Osteoblast (primary cell): ENCODE data around the gene ZEB2. TPM values are rescaled to one million over a fixed set of nuclear protein-coding genes. Genes with fewer than 3 reads are reported as not detected.

ENCODE experiments used
- DNase-seq: peaks from one replicate; pipeline ENCODE4 v3.0.0; 2011; ENCODE audit warnings: low spot score, mixed read lengths; ENCODE audit not compliant: insufficient read length; ENCODE audit errors: missing footprints
- H2AFZ ChIP-seq: 2 replicates; pipeline ENCODE4 v1.6.0; 2011; ENCODE audit warnings: mild to moderate bottlenecking, low read length
- H3K27ac ChIP-seq: 2 replicates; pipeline ENCODE4 v1.5.1; 2011; ENCODE audit warnings: mild to moderate bottlenecking, low read depth, low read length, moderate library complexity
- H3K27me3 ChIP-seq: 2 replicates; pipeline ENCODE4 v1.6.0; 2012; ENCODE audit warnings: mild to moderate bottlenecking, control low read depth, inconsistent platforms, low read length, moderate library complexity; ENCODE audit not compliant: insufficient read depth
- H3K36me3 ChIP-seq: 2 replicates; pipeline ENCODE4 v1.5.1; 2011; ENCODE audit warnings: mild to moderate bottlenecking, low read length, control low read depth, moderate library complexity; ENCODE audit not compliant: insufficient read depth
- H3K4me1 ChIP-seq: 2 replicates; pipeline ENCODE4 v1.5.1; 2011; ENCODE audit warnings: mild to moderate bottlenecking, low read length, control low read depth, moderate library complexity; ENCODE audit not compliant: insufficient read depth
- H3K4me2 ChIP-seq: 2 replicates; pipeline ENCODE4 v1.6.0; 2011; ENCODE audit warnings: mild to moderate bottlenecking, low read length; ENCODE audit not compliant: insufficient read depth
- H3K4me3 ChIP-seq: fragments of 200-600 bp; sonication (generic); 3 replicates; pipeline ENCODE4 v1.5.1; 2012; ENCODE audit warnings: mild to moderate bottlenecking, low read length, inconsistent platforms; ENCODE audit not compliant: insufficient read depth
- H3K79me2 ChIP-seq: 2 replicates; pipeline ENCODE4 v1.6.0; 2012; ENCODE audit warnings: mild to moderate bottlenecking, low read length, control low read depth, inconsistent platforms; ENCODE audit not compliant: insufficient read depth
- H3K9me3 ChIP-seq: 2 replicates; pipeline ENCODE4 v1.5.1; 2011; ENCODE audit warnings: low read depth, low read length, control low read depth
- H4K20me1 ChIP-seq: 2 replicates; pipeline ENCODE4 v1.6.0; 2012; ENCODE audit warnings: mild to moderate bottlenecking, low read length, control low read depth; ENCODE audit not compliant: insufficient read depth
- CTCF ChIP-seq: IDR thresholded peaks from 2 replicates; pipeline ENCODE4 v1.5.1; 2011; ENCODE audit warnings: mild to moderate bottlenecking, low read depth, low read length, moderate library complexity; ENCODE audit errors: extremely low read depth
- total RNA-seq: library from RNA; depleted of rRNA; stranded (reverse); fragments of >200 nt; gene quantifications from 2 replicates; pipeline ENCODE4 v1.2.3, GENCODE V29; 2012

Gene ZEB2
- total RNA-seq, 1 donor: 119 TPM

- TF ChIP-seq CTCF: no peak
- Histone ChIP-seq H3K4me2 (no peak overlapping the region), H3K4me3 (no peak overlapping the region), H3K27ac (peak overlapping the region; percentile 19), H2AFZ (no peak overlapping the region), H4K20me1 (peaks cover 18% of the 10 kb centered on the region), H3K79me2 (peaks cover 99% of the 10 kb centered on the region), H3K27me3 (no peaks in the 10 kb centered on the region), H3K4me1 (peaks cover 64% of the 10 kb centered on the region), H3K9me3 (no peaks in the 10 kb centered on the region), H3K36me3 (peaks cover 18% of the 10 kb centered on the region)
- no peak for DNase-seq
These were observed 16.7 kb downstream of the ZEB2 start for GRCh38 chr2:144503242-144503641.

- H3K36me3 ChIP-seq: peaks cover 20% of the 10 kb centered on the region
- no peak for TF ChIP-seq CTCF
- H2AFZ ChIP-seq: no peak overlapping the region
- H3K27me3 ChIP-seq: no peaks in the 10 kb centered on the region
- no peak overlapping the region for H3K4me2 ChIP-seq
- H3K27ac ChIP-seq: no peak overlapping the region
- H3K4me3 ChIP-seq: no peak overlapping the region
- peaks cover 96% of the 10 kb centered on the region for H3K79me2 ChIP-seq
- peaks cover 56% of the 10 kb centered on the region for H3K4me1 ChIP-seq
- DNase-seq: no peak
- no peaks in the 10 kb centered on the region for H3K9me3 ChIP-seq
- H4K20me1 ChIP-seq: peaks cover 18% of the 10 kb centered on the region
These were observed 17.6 kb downstream of the ZEB2 start for GRCh38 chr2:144502369-144502768.

- H3K4me2 ChIP-seq: no peak overlapping the region
- H3K79me2 ChIP-seq: peaks cover 97% of the 10 kb centered on the region
- DNase-seq: no peak
- no peaks in the 10 kb centered on the region for H3K27me3 ChIP-seq
- H3K4me1 ChIP-seq: peaks cover 53% of the 10 kb centered on the region
- no peak overlapping the region for H3K4me3 ChIP-seq
- H3K36me3 ChIP-seq: peaks cover 25% of the 10 kb centered on the region
- no peak overlapping the region for H2AFZ ChIP-seq
- no peak for TF ChIP-seq CTCF
- H4K20me1 ChIP-seq: peaks cover 24% of the 10 kb centered on the region
- H3K27ac ChIP-seq: peak overlapping the region; percentile 38
- no peaks in the 10 kb centered on the region for H3K9me3 ChIP-seq
These were observed 18.3 kb downstream of the ZEB2 start for GRCh38 chr2:144501627-144502026.

DNA sequence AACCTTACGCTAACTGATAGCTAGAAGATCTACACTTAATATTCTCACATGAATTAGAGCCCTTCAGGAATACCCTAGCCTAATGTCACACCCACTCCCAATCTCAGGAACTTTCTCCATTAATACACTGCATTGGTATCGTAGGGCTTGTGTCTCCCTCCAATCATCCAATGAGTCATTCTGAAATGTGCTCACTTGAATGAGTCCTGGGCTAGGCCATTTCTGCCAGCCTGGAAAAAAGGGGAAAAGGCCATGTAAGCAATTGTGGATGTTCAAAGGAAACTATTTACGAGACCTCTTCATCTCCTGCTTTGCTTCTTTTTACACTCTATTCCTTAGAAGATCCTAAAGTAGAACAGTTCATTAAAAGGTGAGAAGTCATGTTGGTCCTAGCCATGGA lies 18.8 kb downstream of the ZEB2 start:
- Histone ChIP-seq H3K79me2 (peaks cover 97% of the 10 kb centered on the region), H3K27ac (peak overlapping the region; percentile 38), H4K20me1 (peaks cover 24% of the 10 kb centered on the region), H3K4me2 (no peak overlapping the region), H3K27me3 (no peaks in the 10 kb centered on the region), H3K36me3 (peaks cover 25% of the 10 kb centered on the region), H3K9me3 (no peaks in the 10 kb centered on the region), H2AFZ (no peak overlapping the region), H3K4me1 (peaks cover 49% of the 10 kb centered on the region), H3K4me3 (no peak overlapping the region)
- TF ChIP-seq CTCF: no peak
- no peak for DNase-seq
